Spleen (tissue), 11 donors: ENCODE data around the gene ITSN1. TPM values are rescaled to one million over a fixed set of nuclear protein-coding genes. Genes with fewer than 3 reads are reported as not detected.
A peak's percentile ranks its signal among the peaks of the same experiment; 100 is the strongest.

Experiments
- DNase-seq: peaks from one replicate; pipeline ENCODE4 v3.0.0-alpha.2; 2020
- H3K27ac ChIP-seq, 8 donors: fragments of 200-600 bp; sonication (generic) in 7 of 8; 1 replicate in 4 of 8; 2 replicates in 4 of 8; pipeline versions ENCODE4 v1.5.0 to v1.8.0; 2016 to 2021; ENCODE audit warnings: inconsistent platforms in 4 of 8, mild to moderate bottlenecking in 4 of 8, moderate library complexity in 1 of 8
- H3K27me3 ChIP-seq, 7 donors: fragments of 200-600 bp; sonication (generic) in 6 of 7; replicated peaks in 1 of 7; 1 replicate in 4 of 7; 2 replicates in 3 of 7; pipeline versions ENCODE4 v1.5.0 to v1.8.0; 2016 to 2021; ENCODE audit warnings: inconsistent platforms in 3 of 7, mild to moderate bottlenecking in 1 of 7
- H3K36me3 ChIP-seq, 6 donors: fragments of 200-600 bp; sonication (generic) in 5 of 6; 1 replicate in 4 of 6; 2 replicates in 2 of 6; pipeline versions ENCODE4 v1.5.0 to v1.8.0; 2016 to 2021; ENCODE audit warnings: inconsistent platforms in 2 of 6
- H3K4me1 ChIP-seq, 6 donors: fragments of 200-600 bp; sonication (generic) in 5 of 6; 1 replicate in 3 of 6; 2 replicates in 3 of 6; pipeline versions ENCODE4 v1.5.0 to v1.8.0; 2016 to 2021; ENCODE audit warnings: inconsistent platforms in 3 of 6
- H3K4me3 ChIP-seq, 8 donors: fragments of 200-600 bp; sonication (generic) in 7 of 8; 1 replicate in 4 of 8; 2 replicates in 4 of 8; pipeline versions ENCODE4 v1.5.0 to v1.8.0; 2016 to 2021; ENCODE audit warnings: inconsistent platforms in 4 of 8, mild to moderate bottlenecking in 4 of 8, moderate library complexity in 2 of 8
- H3K9me3 ChIP-seq, 8 donors: fragments of 200-600 bp; sonication (generic) in 7 of 8; 1 replicate in 4 of 8; 2 replicates in 4 of 8; pipeline versions ENCODE4 v1.5.0 to v1.8.0; 2016 to 2021; ENCODE audit warnings: inconsistent platforms in 4 of 8
- CTCF ChIP-seq, 11 experiments: fragments of 200-600 bp in 7 of 11; fragments of 450-650 bp in 4 of 11; sonication (generic) in 4 of 11; IDR thresholded peaks in 8 of 11; conservative IDR thresholded peaks in 3 of 11; 1 replicate in 7 of 11; 2 replicates in 4 of 11; pipeline versions ENCODE4 v1.4.0 to v1.8.0; 2016 to 2021; ENCODE audit warnings: antibody characterized with exemption in 11 of 11, inconsistent platforms in 4 of 11, mild to moderate bottlenecking in 1 of 11
- POLR2A ChIP-seq, 3 donors: fragments of 450-650 bp; IDR thresholded peaks; one replicate each; pipeline ENCODE4 v1.5.1; 2017; ENCODE audit warnings: antibody characterized with exemption in 3 of 3, mild to moderate bottlenecking in 1 of 3
- POLR2AphosphoS5 ChIP-seq, 3 donors: sonication (generic); formaldehyde crosslinking; IDR thresholded peaks; one replicate each; pipeline ENCODE4 v1.5.1; 2017; ENCODE audit warnings: antibody characterized with exemption in 3 of 3
- WGBS, 5 donors: extraction: QIAGEN DNeasy Blood & Tissue Kit in 3 of 5; methylation state at CpG; one replicate each; pipeline versions ENCODE4 v1.1.5 to v1.1.7; 2013 to 2018; 5-methylcytosine and 5-hydroxymethylcytosine counted together
- intact Hi-C: fragments of 100-400 bp; cut with DNase I; formaldehyde crosslinking; loops from one replicate; pipeline ENCODE4 v1.15.0; 2023; ENCODE audit warnings: low total_unique reads
- polyA plus RNA-seq, 3 donors: library from polyadenylated mRNA; stranded (reverse); fragments of 200-250 nt; gene quantifications; one replicate each; pipeline ENCODE4 v1.2.1, GENCODE V29; 2013
- total RNA-seq, 7 donors: library from RNA; depleted of rRNA in 3 of 7; stranded (reverse); fragments of >200 nt in 3 of 7; fragmentation: NEBNext Ultra II Directional in 4 of 7; extraction: Animal tissue kit (Norgen Biotek cat#: 25700) in 4 of 7; gene quantifications; one replicate each; pipeline versions ENCODE4 v1.1.0 to v1.2.1, GENCODE V29; 2016 to 2021
- donor health status: healthy with polysubstance abuse.
- donor health status: DM: no; HTN: no; CAD: no; lungs with moderate emphysema.
- donor health status: DM: no; HTN: no; CAD: no.
- donor health status: Bipolar disorder and iron deficiency.
- donor health status: healthy.
- donor health status: DM: no; HTN: no; CAD: no.
- donor health status: DM: yes; HTN: yes; CAD: no.

Gene ITSN1
- total and polyA plus RNA-seq, 10 donors, result 4.1 to 89.0 (median 42.6) TPM

- WGBS, 5 donors, result 63 to 74% (median 67%) methylated on average over 9 of the region's 9 CpGs
- Histone ChIP-seq H3K27ac (no peak overlapping the region), H3K4me3 (no peak overlapping the region), H3K4me1 (no peaks in the 10 kb centered on the region), H3K36me3 (no peaks in the 10 kb centered on the region), H3K9me3 (no peaks in the 10 kb centered on the region), H3K27me3 (no peaks in the 10 kb centered on the region)
- peak; percentile 24 for DNase-seq
- no peak for TF ChIP-seq CTCF (IDR thresholded peaks at IDR 0.05 in 8 of 11, conservative IDR thresholded peaks at IDR 0.05 in 3 of 11)
- intact Hi-C loops, result no loop called here
These were observed 239.6 kb downstream of the ITSN1 start for GRCh38 chr21:33881689-33882440.

- DNase-seq, result no peak
- WGBS, 5 donors, result 90 to 93% (median 91%) methylated on average over 12 of the region's 12 CpGs
- Histone ChIP-seq H3K27me3 (no peaks in the 10 kb centered on the region), H3K4me3 (no peak overlapping the region), H3K36me3 (no peaks in the 10 kb centered on the region), H3K27ac (no peak overlapping the region), H3K9me3 (no peaks in the 10 kb centered on the region), H3K4me1 (no peaks in the 10 kb centered on the region)
- no peak for TF ChIP-seq CTCF (IDR thresholded peaks at IDR 0.05 in 8 of 11, conservative IDR thresholded peaks at IDR 0.05 in 3 of 11)
- TF ChIP-seq POLR2AphosphoS5 (IDR thresholded peaks at IDR 0.05), result no peak
- no peak for TF ChIP-seq POLR2A (IDR thresholded peaks at IDR 0.05)
- intact Hi-C loops, result no loop called here
These were observed 240.8 kb downstream of the ITSN1 start for GRCh38 chr21:33883118-33883517.

- DNase-seq, result no peak
- no peak overlapping the region for H3K27ac ChIP-seq
- intact Hi-C loops, result no loop called here
- no peaks in the 10 kb centered on the region for H3K9me3 ChIP-seq
- no peaks in the 10 kb centered on the region for H3K4me1 ChIP-seq
- H3K36me3 ChIP-seq, result no peaks in the 10 kb centered on the region
- no peak overlapping the region for H3K4me3 ChIP-seq
- no peak for TF ChIP-seq POLR2A (IDR thresholded peaks at IDR 0.05)
- no peak for TF ChIP-seq CTCF (IDR thresholded peaks at IDR 0.05 in 8 of 11, conservative IDR thresholded peaks at IDR 0.05 in 3 of 11)
- no peak for TF ChIP-seq POLR2AphosphoS5 (IDR thresholded peaks at IDR 0.05)
- H3K27me3 ChIP-seq, result no peaks in the 10 kb centered on the region
- 79 to 86% (median 82%) methylated on average over 20 of the region's 20 CpGs for WGBS, 5 donors
These were observed 242.3 kb downstream of the ITSN1 start for GRCh38 chr21:33884376-33885171.

DNA sequence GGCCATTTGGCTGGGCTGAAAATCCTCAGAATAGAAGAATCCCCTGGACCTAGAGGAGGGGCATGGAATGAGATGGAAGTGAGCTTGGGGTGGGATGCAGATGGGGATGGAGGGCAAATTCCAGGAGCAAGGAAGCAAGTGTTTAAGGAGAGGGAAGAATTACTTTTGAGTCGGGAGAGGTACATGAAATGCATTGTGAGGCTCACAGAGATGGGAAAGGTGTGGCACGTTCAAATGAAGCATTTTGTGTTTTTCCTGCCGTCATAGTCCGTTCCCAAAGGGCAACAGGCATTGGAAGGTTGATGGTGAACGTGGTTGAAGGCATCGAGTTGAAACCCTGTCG is 242.8 kb downstream of the ITSN1 start:
- no peak for DNase-seq
- intact Hi-C loops, result no loop called here
- Histone ChIP-seq H3K36me3 (no peaks in the 10 kb centered on the region), H3K9me3 (no peaks in the 10 kb centered on the region), H3K27ac (no peak overlapping the region), H3K4me3 (no peak overlapping the region), H3K4me1 (no peaks in the 10 kb centered on the region), H3K27me3 (no peaks in the 10 kb centered on the region)
- 81 to 89% (median 86%) methylated on average over 7 of the region's 7 CpGs for WGBS, 5 donors
- TF ChIP-seq POLR2AphosphoS5 (IDR thresholded peaks at IDR 0.05) (no peak), CTCF (IDR thresholded peaks at IDR 0.05 in 8 of 11, conservative IDR thresholded peaks at IDR 0.05 in 3 of 11) (no peak), POLR2A (IDR thresholded peaks at IDR 0.05) (no peak)
